K562 (cell line): ENCODE data around the gene LDLR. TPM values are rescaled to one million over a fixed set of nuclear protein-coding genes. Genes with fewer than 3 reads are reported as not detected.

Source experiments
- FOXP1 ChIP-seq: sonication (generic); formaldehyde crosslinking; IDR thresholded peaks from 2 replicates; pipeline ENCODE4 v1.8.0; 2022; ENCODE audit warnings: mild to moderate bottlenecking, missing genetic modification reagents
- KAT8 ChIP-seq: fragments of 450-650 bp; IDR thresholded peaks from 2 replicates; pipeline ENCODE4 v1.6.1; 2016; ENCODE audit warnings: low read depth, mild to moderate bottlenecking
- KLF16 ChIP-seq: IDR thresholded peaks from 2 replicates; pipeline ENCODE4 v1.6.1; 2016; ENCODE audit warnings: antibody characterized with exemption
- MAZ ChIP-seq, 2 experiments: fragments of 450-650 bp in 1 of 2; sonication (generic) in 1 of 2; formaldehyde crosslinking; IDR thresholded peaks in 1 of 2; conservative IDR thresholded peaks in 1 of 2; 2 replicates each; pipeline versions ENCODE4 v1.4.0 to v1.5.0; 2020; ENCODE audit warnings: mild to moderate bottlenecking in 1 of 2, missing genetic modification reagents in 1 of 2
- MED1 ChIP-seq: sonication (generic); formaldehyde crosslinking; IDR thresholded peaks from 2 replicates; pipeline ENCODE4 v1.8.1; 2023; ENCODE audit warnings: missing genetic modification reagents, borderline replicate concordance
- MTF1 ChIP-seq: fragments of 250-450 bp; sonication (Bioruptor Pico); IDR thresholded peaks from 2 replicates; pipeline ENCODE4 v1.9.0; 2021; ENCODE audit warnings: moderate library complexity, mild to moderate bottlenecking, inconsistent platforms, borderline replicate concordance
- NFRKB ChIP-seq: fragments of 450-650 bp; IDR thresholded peaks from 2 replicates; pipeline ENCODE4 v1.6.1; 2016; ENCODE audit warnings: low read depth
- SMARCC2 ChIP-seq: fragments of 450-650 bp; IDR thresholded peaks from 2 replicates; pipeline ENCODE4 v1.6.1; 2017; ENCODE audit warnings: antibody characterized with exemption, moderate library complexity, mild to moderate bottlenecking, low read depth
- ZFX ChIP-seq: sonication (generic); formaldehyde crosslinking; IDR thresholded peaks from 2 replicates; pipeline ENCODE4 v1.8.0; 2022; ENCODE audit warnings: mild to moderate bottlenecking, missing genetic modification reagents, moderate library complexity
- ZNF780A ChIP-seq: fragments of 250-450 bp; sonication (Bioruptor Pico); IDR thresholded peaks from 2 replicates; pipeline ENCODE4 v1.5.0; 2021; ENCODE audit warnings: mild to moderate bottlenecking
- polyA plus RNA-seq, 8 experiments: library from polyadenylated mRNA; depleted of rRNA in 4 of 8; stranded (reverse) in 5 of 8; unstranded in 3 of 8; fragments of >200 nt; fragmentation: Nextera tagmentation in 2 of 8; fragmentation: Illumina TruSeq in 1 of 8; extraction: Ambion mirVana in 2 of 8; extraction: Trizol in 1 of 8; gene quantifications; 2 replicates each; pipeline versions ENCODE4 v1.2.1 to v1.2.3, GENCODE V29; 2011 to 2014; ENCODE audit warnings: inconsistent platforms in 1 of 8, missing spikeins in 1 of 8
- total RNA-seq, 7 experiments: library from RNA; depleted of rRNA in 6 of 7; stranded (reverse); fragments of >200 nt in 6 of 7; fragmentation: Illumina TruSeq in 2 of 7; extraction: Trizol in 2 of 7; gene quantifications; 2 replicates each; pipeline versions ENCODE4 v1.2.1 to v1.2.3, GENCODE V29; 2011 to 2021; ENCODE audit warnings: low replicate concordance in 1 of 7
- TF ChIP-seq, protein P1 (sequence below): fragments of 450-650 bp; IDR thresholded peaks from 2 replicates; pipeline ENCODE4 v1.6.1; 2016; ENCODE audit warnings: mild to moderate bottlenecking
- TF ChIP-seq, protein P2 (sequence below): IDR thresholded peaks from 2 replicates; pipeline ENCODE4 v1.6.1; 2011; ENCODE audit warnings: borderline replicate concordance, low read depth, mild to moderate bottlenecking, moderate library complexity, low read length; ENCODE audit not compliant: insufficient read depth, poor library complexity, severe bottlenecking
- TF ChIP-seq, protein P3 (sequence below): fragments of 450-650 bp; formaldehyde crosslinking; IDR thresholded peaks from 2 replicates; pipeline ENCODE4 v1.4.0; 2022; ENCODE audit warnings: missing genetic modification characterization
- TF ChIP-seq, protein P4 (sequence below): fragments of 450-650 bp; IDR thresholded peaks from 2 replicates; pipeline ENCODE4 v1.6.1; 2018; ENCODE audit not compliant: partially characterized antibody

Gene LDLR
- total and polyA plus RNA-seq, 9 of the 15 experiments (the other 6 are each of a cell fraction or from before 2014, with no cell fraction given), result 19.9 to 114 (median 56.3) TPM

DNA sequence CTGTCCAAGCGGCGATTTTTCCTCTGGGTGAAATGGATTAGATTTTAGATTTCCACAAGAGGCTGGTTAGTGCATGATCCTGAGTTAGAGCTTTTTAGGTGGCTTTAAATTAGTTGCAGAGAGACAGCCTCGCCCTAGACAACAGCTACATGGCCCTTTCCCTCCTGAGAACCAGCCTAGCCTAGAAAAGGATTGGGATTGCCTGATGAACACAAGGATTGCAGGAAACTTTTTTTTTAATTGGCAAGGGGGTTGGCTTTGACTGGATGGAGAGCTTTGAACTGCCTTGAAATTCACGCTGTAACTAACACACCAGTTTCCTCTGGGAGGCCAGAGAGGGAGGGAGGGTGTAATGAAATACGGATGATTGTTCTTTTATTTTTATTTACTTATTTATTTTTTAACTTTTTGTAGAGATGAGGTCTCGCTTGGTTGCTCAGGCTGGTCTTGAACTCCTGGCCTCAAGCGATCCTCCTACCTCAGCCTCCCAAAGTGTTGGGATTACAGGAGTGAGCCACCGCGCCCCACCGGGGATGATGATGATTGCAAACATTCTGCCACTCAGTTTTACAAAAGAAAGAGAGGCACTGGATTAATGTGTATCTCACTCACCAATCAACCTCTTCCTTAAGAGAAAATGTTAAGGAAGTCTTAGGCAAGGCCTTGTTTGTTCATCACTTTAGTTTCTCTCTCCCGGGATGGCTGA is 1.9 kb downstream of the LDLR start (continued):
- TF ChIP-seq, protein P1, sequence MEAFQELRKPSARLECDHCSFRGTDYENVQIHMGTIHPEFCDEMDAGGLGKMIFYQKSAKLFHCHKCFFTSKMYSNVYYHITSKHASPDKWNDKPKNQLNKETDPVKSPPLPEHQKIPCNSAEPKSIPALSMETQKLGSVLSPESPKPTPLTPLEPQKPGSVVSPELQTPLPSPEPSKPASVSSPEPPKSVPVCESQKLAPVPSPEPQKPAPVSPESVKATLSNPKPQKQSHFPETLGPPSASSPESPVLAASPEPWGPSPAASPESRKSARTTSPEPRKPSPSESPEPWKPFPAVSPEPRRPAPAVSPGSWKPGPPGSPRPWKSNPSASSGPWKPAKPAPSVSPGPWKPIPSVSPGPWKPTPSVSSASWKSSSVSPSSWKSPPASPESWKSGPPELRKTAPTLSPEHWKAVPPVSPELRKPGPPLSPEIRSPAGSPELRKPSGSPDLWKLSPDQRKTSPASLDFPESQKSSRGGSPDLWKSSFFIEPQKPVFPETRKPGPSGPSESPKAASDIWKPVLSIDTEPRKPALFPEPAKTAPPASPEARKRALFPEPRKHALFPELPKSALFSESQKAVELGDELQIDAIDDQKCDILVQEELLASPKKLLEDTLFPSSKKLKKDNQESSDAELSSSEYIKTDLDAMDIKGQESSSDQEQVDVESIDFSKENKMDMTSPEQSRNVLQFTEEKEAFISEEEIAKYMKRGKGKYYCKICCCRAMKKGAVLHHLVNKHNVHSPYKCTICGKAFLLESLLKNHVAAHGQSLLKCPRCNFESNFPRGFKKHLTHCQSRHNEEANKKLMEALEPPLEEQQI, result no peak
- TF ChIP-seq KAT8 (no peak), KLF16 (no peak), MTF1 (CRISPR knock-in tag) (no peak), MAZ (CRISPR knock-in tag; conservative IDR thresholded peaks at IDR 0.05 in 1 of 2, IDR thresholded peaks at IDR 0.05 in 1 of 2) (peak in 1 of 2 experiments; percentile 2; a peak in 1 of 4 replicates), SMARCC2 (no peak), NFRKB (no peak), ZFX (peak; percentile 30; the same call in 1 of the 2 replicates), MED1 (CRISPR knock-in tag) (no peak; the same call in 1 of the 2 replicates), ZNF780A (no peak), FOXP1 (CRISPR knock-in tag) (0 out of 2 replicates have a peak, but pooled peaks have one; percentile 19)
- TF ChIP-seq, protein P2, sequence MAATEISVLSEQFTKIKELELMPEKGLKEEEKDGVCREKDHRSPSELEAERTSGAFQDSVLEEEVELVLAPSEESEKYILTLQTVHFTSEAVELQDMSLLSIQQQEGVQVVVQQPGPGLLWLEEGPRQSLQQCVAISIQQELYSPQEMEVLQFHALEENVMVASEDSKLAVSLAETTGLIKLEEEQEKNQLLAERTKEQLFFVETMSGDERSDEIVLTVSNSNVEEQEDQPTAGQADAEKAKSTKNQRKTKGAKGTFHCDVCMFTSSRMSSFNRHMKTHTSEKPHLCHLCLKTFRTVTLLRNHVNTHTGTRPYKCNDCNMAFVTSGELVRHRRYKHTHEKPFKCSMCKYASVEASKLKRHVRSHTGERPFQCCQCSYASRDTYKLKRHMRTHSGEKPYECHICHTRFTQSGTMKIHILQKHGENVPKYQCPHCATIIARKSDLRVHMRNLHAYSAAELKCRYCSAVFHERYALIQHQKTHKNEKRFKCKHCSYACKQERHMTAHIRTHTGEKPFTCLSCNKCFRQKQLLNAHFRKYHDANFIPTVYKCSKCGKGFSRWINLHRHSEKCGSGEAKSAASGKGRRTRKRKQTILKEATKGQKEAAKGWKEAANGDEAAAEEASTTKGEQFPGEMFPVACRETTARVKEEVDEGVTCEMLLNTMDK, result no peak
- TF ChIP-seq, protein P3, sequence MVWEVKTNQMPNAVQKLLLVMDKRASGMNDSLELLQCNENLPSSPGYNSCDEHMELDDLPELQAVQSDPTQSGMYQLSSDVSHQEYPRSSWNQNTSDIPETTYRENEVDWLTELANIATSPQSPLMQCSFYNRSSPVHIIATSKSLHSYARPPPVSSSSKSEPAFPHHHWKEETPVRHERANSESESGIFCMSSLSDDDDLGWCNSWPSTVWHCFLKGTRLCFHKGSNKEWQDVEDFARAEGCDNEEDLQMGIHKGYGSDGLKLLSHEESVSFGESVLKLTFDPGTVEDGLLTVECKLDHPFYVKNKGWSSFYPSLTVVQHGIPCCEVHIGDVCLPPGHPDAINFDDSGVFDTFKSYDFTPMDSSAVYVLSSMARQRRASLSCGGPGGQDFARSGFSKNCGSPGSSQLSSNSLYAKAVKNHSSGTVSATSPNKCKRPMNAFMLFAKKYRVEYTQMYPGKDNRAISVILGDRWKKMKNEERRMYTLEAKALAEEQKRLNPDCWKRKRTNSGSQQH (CRISPR knock-in tag), result 0 out of 2 replicates have a peak, but pooled peaks have one; percentile 34
- TF ChIP-seq, protein P4, sequence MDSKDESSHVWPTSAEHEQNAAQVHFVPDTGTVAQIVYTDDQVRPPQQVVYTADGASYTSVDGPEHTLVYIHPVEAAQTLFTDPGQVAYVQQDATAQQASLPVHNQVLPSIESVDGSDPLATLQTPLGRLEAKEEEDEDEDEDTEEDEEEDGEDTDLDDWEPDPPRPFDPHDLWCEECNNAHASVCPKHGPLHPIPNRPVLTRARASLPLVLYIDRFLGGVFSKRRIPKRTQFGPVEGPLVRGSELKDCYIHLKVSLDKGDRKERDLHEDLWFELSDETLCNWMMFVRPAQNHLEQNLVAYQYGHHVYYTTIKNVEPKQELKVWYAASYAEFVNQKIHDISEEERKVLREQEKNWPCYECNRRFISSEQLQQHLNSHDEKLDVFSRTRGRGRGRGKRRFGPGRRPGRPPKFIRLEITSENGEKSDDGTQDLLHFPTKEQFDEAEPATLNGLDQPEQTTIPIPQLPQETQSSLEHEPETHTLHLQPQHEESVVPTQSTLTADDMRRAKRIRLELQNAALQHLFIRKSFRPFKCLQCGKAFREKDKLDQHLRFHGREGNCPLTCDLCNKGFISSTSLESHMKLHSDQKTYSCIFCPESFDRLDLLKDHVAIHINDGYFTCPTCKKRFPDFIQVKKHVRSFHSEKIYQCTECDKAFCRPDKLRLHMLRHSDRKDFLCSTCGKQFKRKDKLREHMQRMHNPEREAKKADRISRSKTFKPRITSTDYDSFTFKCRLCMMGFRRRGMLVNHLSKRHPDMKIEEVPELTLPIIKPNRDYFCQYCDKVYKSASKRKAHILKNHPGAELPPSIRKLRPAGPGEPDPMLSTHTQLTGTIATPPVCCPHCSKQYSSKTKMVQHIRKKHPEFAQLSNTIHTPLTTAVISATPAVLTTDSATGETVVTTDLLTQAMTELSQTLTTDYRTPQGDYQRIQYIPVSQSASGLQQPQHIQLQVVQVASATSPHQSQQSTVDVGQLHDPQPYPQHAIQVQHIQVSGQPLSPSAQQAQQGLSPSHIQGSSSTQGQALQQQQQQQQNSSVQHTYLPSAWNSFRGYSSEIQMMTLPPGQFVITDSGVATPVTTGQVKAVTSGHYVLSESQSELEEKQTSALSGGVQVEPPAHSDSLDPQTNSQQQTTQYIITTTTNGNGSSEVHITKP, result no peak
